ENCODE measurements around the gene ACBD4.

ACBD4 gene

GRCh38 chr17:45103269-45103795 lies 32.2 kb upstream of the ACBD4 start (continued):
- TF ChIP-seq ZNF175 (tag by site-specific recombination; IDR thresholded peaks at IDR 0.05) (no peak), KLF1 (tag by site-specific recombination; IDR thresholded peaks at IDR 0.05) (no peak), ZNF768 (tag by site-specific recombination; IDR thresholded peaks at IDR 0.05) (no peak), ZNF660 (tag by site-specific recombination; IDR thresholded peaks at IDR 0.05) (no peak), ZXDB (tag by site-specific recombination; IDR thresholded peaks at IDR 0.05) (no peak), ZNF133 (tag by site-specific recombination; IDR thresholded peaks at IDR 0.05) (no peak), ZNF623 (tag by site-specific recombination; IDR thresholded peaks at IDR 0.05) (no peak), ZNF843 (tag by site-specific recombination; IDR thresholded peaks at IDR 0.05) (no peak), ZSCAN18 (tag by site-specific recombination; IDR thresholded peaks at IDR 0.05) (no peak)
- TF ChIP-seq, protein P1, sequence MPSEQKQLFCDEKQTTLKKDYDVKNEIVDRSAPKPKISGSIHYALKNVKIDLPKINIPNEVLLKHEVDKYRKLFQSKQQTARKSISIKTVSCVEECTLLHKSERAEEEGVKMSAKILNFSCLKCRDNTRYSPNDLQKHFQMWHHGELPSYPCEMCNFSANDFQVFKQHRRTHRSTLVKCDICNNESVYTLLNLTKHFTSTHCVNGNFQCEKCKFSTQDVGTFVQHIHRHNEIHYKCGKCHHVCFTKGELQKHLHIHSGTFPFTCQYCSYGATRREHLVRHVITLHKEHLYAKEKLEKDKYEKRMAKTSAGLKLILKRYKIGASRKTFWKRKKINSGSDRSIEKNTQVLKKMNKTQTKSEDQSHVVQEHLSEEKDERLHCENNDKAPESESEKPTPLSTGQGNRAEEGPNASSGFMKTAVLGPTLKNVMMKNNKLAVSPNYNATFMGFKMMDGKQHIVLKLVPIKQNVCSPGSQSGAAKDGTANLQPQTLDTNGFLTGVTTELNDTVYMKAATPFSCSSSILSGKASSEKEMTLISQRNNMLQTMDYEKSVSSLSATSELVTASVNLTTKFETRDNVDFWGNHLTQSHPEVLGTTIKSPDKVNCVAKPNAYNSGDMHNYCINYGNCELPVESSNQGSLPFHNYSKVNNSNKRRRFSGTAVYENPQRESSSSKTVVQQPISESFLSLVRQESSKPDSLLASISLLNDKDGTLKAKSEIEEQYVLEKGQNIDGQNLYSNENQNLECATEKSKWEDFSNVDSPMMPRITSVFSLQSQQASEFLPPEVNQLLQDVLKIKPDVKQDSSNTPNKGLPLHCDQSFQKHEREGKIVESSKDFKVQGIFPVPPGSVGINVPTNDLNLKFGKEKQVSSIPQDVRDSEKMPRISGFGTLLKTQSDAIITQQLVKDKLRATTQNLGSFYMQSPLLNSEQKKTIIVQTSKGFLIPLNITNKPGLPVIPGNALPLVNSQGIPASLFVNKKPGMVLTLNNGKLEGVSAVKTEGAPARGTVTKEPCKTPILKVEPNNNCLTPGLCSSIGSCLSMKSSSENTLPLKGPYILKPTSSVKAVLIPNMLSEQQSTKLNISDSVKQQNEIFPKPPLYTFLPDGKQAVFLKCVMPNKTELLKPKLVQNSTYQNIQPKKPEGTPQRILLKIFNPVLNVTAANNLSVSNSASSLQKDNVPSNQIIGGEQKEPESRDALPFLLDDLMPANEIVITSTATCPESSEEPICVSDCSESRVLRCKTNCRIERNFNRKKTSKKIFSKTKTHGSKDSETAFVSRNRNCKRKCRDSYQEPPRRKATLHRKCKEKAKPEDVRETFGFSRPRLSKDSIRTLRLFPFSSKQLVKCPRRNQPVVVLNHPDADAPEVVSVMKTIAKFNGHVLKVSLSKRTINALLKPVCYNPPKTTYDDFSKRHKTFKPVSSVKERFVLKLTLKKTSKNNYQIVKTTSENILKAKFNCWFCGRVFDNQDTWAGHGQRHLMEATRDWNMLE (tag by site-specific recombination; conservative IDR thresholded peaks at IDR 0.05; ENCODE audit: low read depth) = no peak

GRCh38 chr17:45104029-45104428 lies 31.5 kb upstream of the ACBD4 start:
- H3K27ac ChIP-seq (ENCODE audit: extremely low read depth, low read depth, low read length) = no peak overlapping the region
- TF ChIP-seq TCF7L2 (IDR thresholded peaks at IDR 0.05; ENCODE audit: borderline replicate concordance, low read depth, low read length) (no peak), TRIM28 (IDR thresholded peaks at IDR 0.05; ENCODE audit: borderline replicate concordance, low read length) (no peak), ZNF830 (tag by site-specific recombination; IDR thresholded peaks at IDR 0.05; ENCODE audit: low read depth) (no peak), ZNF274 (IDR thresholded peaks at IDR 0.05; ENCODE audit: low read length) (no peak), ZNF274 (tag by site-specific recombination; IDR thresholded peaks at IDR 0.05; ENCODE audit: borderline replicate concordance) (no peak), ZNF777 (tag by site-specific recombination; IDR thresholded peaks at IDR 0.05; ENCODE audit: borderline replicate concordance) (no peak)
- CTCF ChIA-PET = interaction anchor here (0.5 kb wide), 1 partner anchor 55 kb away, joined by 4 read pairs; no protein-coding TSS in a partner anchor
- H3K4me3 ChIP-seq (ENCODE audit: low read depth, low read length) = no peak overlapping the region
- H3K9me3 ChIP-seq (ENCODE audit: control insufficient read depth, insufficient read depth, low read depth, low read length) = no peaks in the 10 kb centered on the region
- POLR2A ChIA-PET = no interaction called here
- H3K4me1 ChIP-seq (ENCODE audit: control insufficient read depth, insufficient read depth, low read length) = no peaks in the 10 kb centered on the region
- peaks cover 43 to 91% of the 10 kb centered on the region in 2 experiments for H3K36me3 ChIP-seq (ENCODE audit: control insufficient read depth in 2 of 2, insufficient read depth in 1 of 2, low read length in 2 of 2)

DNA sequence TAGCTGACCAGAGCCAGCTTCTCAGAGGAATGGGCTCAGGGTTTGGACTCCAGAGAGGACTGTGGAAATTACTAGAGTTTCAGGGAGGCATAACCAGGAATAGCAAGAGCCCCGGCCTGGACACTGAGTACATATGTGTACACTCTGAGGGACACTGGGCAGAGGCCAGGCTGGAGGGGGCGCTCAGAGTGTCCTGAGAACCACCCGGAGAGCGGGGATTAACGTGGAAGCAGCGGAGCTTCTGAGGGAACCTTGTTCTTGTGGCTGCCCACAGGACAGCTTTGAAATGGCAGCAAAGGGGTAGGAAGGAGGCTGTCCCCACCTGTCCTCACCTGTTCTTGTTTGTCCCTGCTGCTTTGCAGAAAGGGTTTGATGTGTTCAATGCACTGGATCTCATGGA lies 31.0 kb upstream of the ACBD4 start:
- CTCF ChIA-PET = no interaction called here
- Histone ChIP-seq H3K36me3 (ENCODE audit: control insufficient read depth in 2 of 2, insufficient read depth in 1 of 2, low read length in 2 of 2) (peaks cover 43 to 91% of the 10 kb centered on the region in 2 experiments), H3K9me3 (ENCODE audit: control insufficient read depth, insufficient read depth, low read depth, low read length) (no peaks in the 10 kb centered on the region), H3K27ac (ENCODE audit: extremely low read depth, low read depth, low read length) (no peak overlapping the region), H3K4me3 (ENCODE audit: low read depth, low read length) (no peak overlapping the region), H3K4me1 (ENCODE audit: control insufficient read depth, insufficient read depth, low read length) (no peaks in the 10 kb centered on the region)
- POLR2A ChIA-PET = no interaction called here
- no peak for TF ChIP-seq BCL6B (tag by site-specific recombination; IDR thresholded peaks at IDR 0.05)

Measured in HEK293 (cell line).